Globus pallidus (tissue), 1 donor: ENCODE results near the gene TASL.
"Not testable (repeated sequence)": the region's sequence is repeated elsewhere in the genome, so short reads cannot be mapped to it uniquely, and the experiment has no call there.

Experiments
- DNase-seq: peaks from one replicate; pipeline ENCODE4 v3.0.0-alpha.2; 2015; ENCODE audit warnings: low spot score

TASL gene

GRCh38 chrX:30577362-30577991 is at the start of gene TASL:
TASL (minus strand) TSS chrX:30577766; CDS start chrX:30560355, 17,411 bp downstream.
- DNase-seq = no peak

- no peak for DNase-seq
Observed at GRCh38 chrX:30626402-30626801, 48.8 kb upstream of the TASL start.

GRCh38 chrX:30622361-30622760 is 44.8 kb upstream of the TASL start:
- DNase-seq = no peak

- DNase-seq = no peak
Observed at GRCh38 chrX:30620980-30621618, 43.5 kb upstream of the TASL start.

GRCh38 chrX:30620125-30620524 is 42.6 kb upstream of the TASL start:
- DNase-seq = no peak

- DNase-seq = no peak
Observed at GRCh38 chrX:30618160-30618765, 40.7 kb upstream of the TASL start.

GRCh38 chrX:30615229-30615628 is 37.7 kb upstream of the TASL start:
- DNase-seq = no peak

GRCh38 chrX:30613721-30614120 is 36.2 kb upstream of the TASL start:
- DNase-seq = no peak

- no peak for DNase-seq
Observed at GRCh38 chrX:30612250-30612655, 34.7 kb upstream of the TASL start.

- DNase-seq = no peak
Observed at GRCh38 chrX:30610026-30610425, 32.5 kb upstream of the TASL start.

GRCh38 chrX:30607155-30607554 is 29.6 kb upstream of the TASL start:
- DNase-seq = no peak

- DNase-seq = not testable (repeated sequence)
Observed at GRCh38 chrX:30600269-30601176, 23.0 kb upstream of the TASL start.

- DNase-seq = no peak
Observed at GRCh38 chrX:30597216-30598012, 19.8 kb upstream of the TASL start.

GRCh38 chrX:30593440-30594200 is 16.1 kb upstream of the TASL start:
- DNase-seq = no peak

GRCh38 chrX:30592831-30593230 is 15.3 kb upstream of the TASL start:
- DNase-seq = no peak

- DNase-seq = no peak
Observed at GRCh38 chrX:30590368-30590767, 12.8 kb upstream of the TASL start.

- DNase-seq = no peak
Observed at GRCh38 chrX:30589146-30589888, 11.8 kb upstream of the TASL start.

GRCh38 chrX:30586516-30586915 is 8.9 kb upstream of the TASL start:
- no peak for DNase-seq

GRCh38 chrX:30582664-30583063 is 5.1 kb upstream of the TASL start:
- DNase-seq = no peak

GRCh38 chrX:30580641-30581040 is 3.1 kb upstream of the TASL start:
- no peak for DNase-seq
